ENCODE results near the gene MUC4.

MUC4 gene

GRCh38 chr3:195811756-195812155 lies at the start of gene MUC4:
Gene MUC4, minus strand, starts transcription at chr3:195811929. Its CDS starts 112 bp downstream, at chr3:195811817.
- TF ChIP-seq ZFX (IDR thresholded peaks at IDR 0.05): no peak
- no peak for TF ChIP-seq CTCF (conservative IDR thresholded peaks at IDR 0.05)
- no peak within 1 kb of the TSS for H3K27ac ChIP-seq

GRCh38 chr3:195860456-195860855 lies 48.7 kb upstream of the MUC4 start:
- TF ChIP-seq ZFX (IDR thresholded peaks at IDR 0.05): no peak
- TF ChIP-seq CTCF (conservative IDR thresholded peaks at IDR 0.05): no peak
- peak overlapping the region; percentile 11; the same call in 1 of the 2 replicates for H3K27ac ChIP-seq

GRCh38 chr3:195859846-195860411 lies 48.2 kb upstream of the MUC4 start:
- H3K27ac ChIP-seq: peak overlapping the region; percentile 11; the same call in 1 of the 2 replicates
- no peak for TF ChIP-seq CTCF (conservative IDR thresholded peaks at IDR 0.05)
- no peak for TF ChIP-seq ZFX (IDR thresholded peaks at IDR 0.05)

GRCh38 chr3:195859061-195859845 lies 47.5 kb upstream of the MUC4 start:
- peak; percentile 99 for TF ChIP-seq CTCF (conservative IDR thresholded peaks at IDR 0.05)
- TF ChIP-seq ZFX (IDR thresholded peaks at IDR 0.05): no peak
- H3K27ac ChIP-seq: peak overlapping the region; percentile 11; the same call in 1 of the 2 replicates

GRCh38 chr3:195856410-195857084 lies 44.8 kb upstream of the MUC4 start:
- no peak for TF ChIP-seq ZFX (IDR thresholded peaks at IDR 0.05)
- TF ChIP-seq CTCF (conservative IDR thresholded peaks at IDR 0.05): no peak
- peak overlapping the region; percentile 15; the same call in 1 of the 2 replicates for H3K27ac ChIP-seq

GRCh38 chr3:195855471-195856409 lies 44.0 kb upstream of the MUC4 start:
- TF ChIP-seq CTCF (conservative IDR thresholded peaks at IDR 0.05) (peak; percentile 93), ZFX (IDR thresholded peaks at IDR 0.05) (no peak)
- peak overlapping the region; percentile 31; the same call in 1 of the 2 replicates for H3K27ac ChIP-seq
